Measurements from ENCODE around the gene SORCS1.

DNA sequence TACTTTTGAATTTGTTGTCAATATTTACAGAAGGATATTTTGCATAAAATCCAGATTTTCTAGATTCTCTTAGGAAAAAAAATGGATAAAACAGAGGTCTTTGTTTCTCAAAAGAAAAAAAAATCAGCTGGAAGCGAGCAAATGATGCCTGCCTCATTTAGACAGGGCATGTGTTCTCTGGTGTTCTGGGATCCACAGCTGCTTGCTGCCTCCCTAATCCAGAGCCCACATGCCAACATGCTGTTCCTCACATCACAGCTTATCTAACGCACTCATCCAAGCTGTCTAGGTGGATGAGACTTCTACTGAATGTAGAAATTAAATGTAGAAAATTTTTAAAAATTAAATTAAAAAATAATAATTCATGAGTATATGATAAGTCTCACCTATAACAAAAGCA is 630.1 kb downstream of the SORCS1 start:
- no peak for TF ChIP-seq EZH2 (IDR thresholded peaks at IDR 0.05; ENCODE audit: insufficient read depth, poor library complexity, severe bottlenecking)
- TF ChIP-seq EZH2phosphoT487 (IDR thresholded peaks at IDR 0.05; ENCODE audit: insufficient read depth, low read depth): no peak

All from GM23248 (cell line).